Measurements from ENCODE around the gene CEP85. TPM values are rescaled to one million over a fixed set of nuclear protein-coding genes. Genes with fewer than 3 reads are reported as not detected.

CEP85 gene
- total and polyA plus RNA-seq, 2 of the 13 experiments (the other 11 are each of a cell fraction or from before 2014, with no cell fraction given), result 16.1 to 26.7 TPM

DNA sequence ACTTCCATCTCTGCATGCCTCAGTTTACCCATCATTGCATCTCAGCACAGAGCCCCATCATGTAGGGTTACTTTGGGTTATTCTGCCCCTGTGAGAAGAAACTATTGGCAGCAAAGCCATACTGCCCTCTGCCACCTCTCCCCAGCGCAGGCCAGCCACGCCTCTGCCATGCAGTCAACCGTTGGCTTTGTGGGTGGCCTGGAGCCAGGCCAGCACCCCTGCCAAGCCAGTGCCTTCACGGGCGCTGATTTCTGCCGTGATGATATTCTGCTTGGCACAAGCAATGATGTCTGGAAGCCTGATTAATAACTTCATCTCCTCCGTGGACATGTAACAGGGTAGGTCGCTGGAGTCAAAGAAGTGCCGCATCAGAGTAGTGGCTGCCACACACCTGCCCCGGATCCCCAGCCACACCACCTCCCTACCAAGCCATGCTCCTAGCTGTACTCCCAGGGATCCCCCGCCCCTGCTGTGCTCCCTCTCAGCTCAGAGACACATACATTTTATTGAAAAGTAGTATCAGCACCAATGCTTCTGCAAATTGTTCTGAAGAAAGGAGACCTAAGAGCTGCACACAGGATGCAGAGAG, 15.0 kb upstream of the CEP85 start (continued):
- TF ChIP-seq, protein P1, sequence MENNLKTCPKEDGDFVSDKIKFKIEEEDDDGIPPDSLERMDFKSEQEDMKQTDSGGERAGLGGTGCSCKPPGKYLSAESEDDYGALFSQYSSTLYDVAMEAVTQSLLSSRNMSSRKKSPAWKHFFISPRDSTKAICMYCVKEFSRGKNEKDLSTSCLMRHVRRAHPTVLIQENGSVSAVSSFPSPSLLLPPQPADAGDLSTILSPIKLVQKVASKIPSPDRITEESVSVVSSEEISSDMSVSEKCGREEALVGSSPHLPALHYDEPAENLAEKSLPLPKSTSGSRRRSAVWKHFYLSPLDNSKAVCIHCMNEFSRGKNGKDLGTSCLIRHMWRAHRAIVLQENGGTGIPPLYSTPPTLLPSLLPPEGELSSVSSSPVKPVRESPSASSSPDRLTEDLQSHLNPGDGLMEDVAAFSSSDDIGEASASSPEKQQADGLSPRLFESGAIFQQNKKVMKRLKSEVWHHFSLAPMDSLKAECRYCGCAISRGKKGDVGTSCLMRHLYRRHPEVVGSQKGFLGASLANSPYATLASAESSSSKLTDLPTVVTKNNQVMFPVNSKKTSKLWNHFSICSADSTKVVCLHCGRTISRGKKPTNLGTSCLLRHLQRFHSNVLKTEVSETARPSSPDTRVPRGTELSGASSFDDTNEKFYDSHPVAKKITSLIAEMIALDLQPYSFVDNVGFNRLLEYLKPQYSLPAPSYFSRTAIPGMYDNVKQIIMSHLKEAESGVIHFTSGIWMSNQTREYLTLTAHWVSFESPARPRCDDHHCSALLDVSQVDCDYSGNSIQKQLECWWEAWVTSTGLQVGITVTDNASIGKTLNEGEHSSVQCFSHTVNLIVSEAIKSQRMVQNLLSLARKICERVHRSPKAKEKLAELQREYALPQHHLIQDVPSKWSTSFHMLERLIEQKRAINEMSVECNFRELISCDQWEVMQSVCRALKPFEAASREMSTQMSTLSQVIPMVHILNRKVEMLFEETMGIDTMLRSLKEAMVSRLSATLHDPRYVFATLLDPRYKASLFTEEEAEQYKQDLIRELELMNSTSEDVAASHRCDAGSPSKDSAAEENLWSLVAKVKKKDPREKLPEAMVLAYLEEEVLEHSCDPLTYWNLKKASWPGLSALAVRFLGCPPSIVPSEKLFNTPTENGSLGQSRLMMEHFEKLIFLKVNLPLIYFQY (CRISPR knock-in tag; IDR thresholded peaks at IDR 0.05; ENCODE audit: borderline replicate concordance), result no peak

DNA sequence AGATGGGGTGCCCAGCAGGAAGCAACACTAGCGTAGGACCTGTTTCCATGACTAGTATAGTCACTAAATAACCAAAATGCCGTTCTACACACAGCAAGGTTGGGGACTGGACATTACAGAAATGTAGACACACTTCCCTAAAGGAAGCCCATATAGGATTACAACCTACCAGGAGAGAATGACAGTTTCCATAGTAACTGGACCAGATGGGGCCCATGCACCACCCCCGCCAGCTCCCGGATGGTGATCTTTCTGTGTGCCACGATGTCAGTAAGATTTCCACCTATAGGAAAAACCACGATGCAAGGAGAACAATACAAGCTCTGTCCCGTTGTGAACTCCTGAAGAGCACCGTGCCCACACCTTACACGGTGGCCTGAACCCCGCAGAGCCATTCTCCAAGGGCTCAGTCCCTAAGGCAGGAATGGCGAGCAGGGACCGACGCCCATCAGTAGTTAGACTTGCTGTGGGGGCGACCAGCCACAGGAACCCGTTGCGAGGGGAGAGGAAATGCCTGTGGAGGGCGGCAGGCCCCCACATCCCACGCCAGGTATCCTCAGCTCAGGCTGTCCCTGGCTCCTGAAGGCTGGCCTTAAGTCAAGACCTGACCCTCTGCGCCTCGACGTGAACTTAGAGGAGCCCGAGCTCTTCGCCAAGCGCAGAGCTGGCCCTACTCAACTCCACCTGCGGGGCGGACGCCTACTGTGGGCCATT, 13.6 kb upstream of the CEP85 start:
- in situ Hi-C loops (cut with HindIII; ENCODE audit: extremely low pct_ligation_motif_present, low pct_unique_long_range_greater_than_20kb) (no loop called here), intact Hi-C loops (cut with micrococcal nuclease; ENCODE audit: unreplicated experiment) (no loop called here)
- Histone ChIP-seq H3K27ac (ENCODE audit: extremely low read length, insufficient read depth, low read length) (no peak overlapping the region), H2AFZ (ENCODE audit: low read length) (no peak overlapping the region), H3K36me3 (replicated peaks in 1 of 2; ENCODE audit: control insufficient read depth in 1 of 2, insufficient read depth in 2 of 2, low read length in 2 of 2) (no peaks in the 10 kb centered on the region), H3K79me2 (ENCODE audit: insufficient read depth, low read length) (no peaks in the 10 kb centered on the region), H3K4me1 (ENCODE audit: insufficient read depth, low read length) (peaks cover 19% of the 10 kb centered on the region), H4K20me1 (ENCODE audit: insufficient read depth, low read length) (no peaks in the 10 kb centered on the region), H3K27me3 (ENCODE audit: control insufficient read depth in 1 of 2, insufficient read depth in 2 of 2, low read length in 2 of 2) (peaks cover 0 to 6% of the 10 kb centered on the region in 2 experiments; a peak in 3 of 5 replicates), H3K9ac (ENCODE audit: insufficient read depth, low read depth, low read length) (no peak overlapping the region), H3K9me3 (ENCODE audit: low read length) (no peaks in the 10 kb centered on the region), H3K4me3 (replicated peaks in 1 of 3; ENCODE audit: insufficient read depth in 1 of 3, low read depth in 2 of 3, low read length in 3 of 3) (no peak overlapping the region), H3K4me2 (ENCODE audit: low read depth, low read length) (no peak overlapping the region)
- DNase-seq (ENCODE audit: low spot score), result no peak
- ChIA-PET POLR2A (no interaction called here), CTCF (ENCODE audit: low intra/inter-chr PET ratio, low total read pairs) (no interaction called here)
- BruUV-seq (replicated peaks), result no TSS peak
- no peak for FAIRE-seq
- no peak for ATAC-seq
- WGBS (ENCODE audit: low lambda C conversion rate), result 47% methylated on average over 22 of the region's 27 CpGs
- TF ChIP-seq ZNF841 (CRISPR knock-in tag; IDR thresholded peaks at IDR 0.05; ENCODE audit: borderline replicate concordance) (no peak), NAIF1 (CRISPR knock-in tag; IDR thresholded peaks at IDR 0.05; ENCODE audit: borderline replicate concordance) (no peak), ZFYVE20 (CRISPR knock-in tag; IDR thresholded peaks at IDR 0.05; ENCODE audit: borderline replicate concordance, low read depth) (no peak), BRD4 (CRISPR knock-in tag; IDR thresholded peaks at IDR 0.05) (no peak), ZNF816 (CRISPR knock-in tag; IDR thresholded peaks at IDR 0.05; ENCODE audit: borderline replicate concordance) (no peak), NR3C1 (CRISPR knock-in tag; IDR thresholded peaks at IDR 0.05) (no peak), XBP1 (CRISPR knock-in tag; IDR thresholded peaks at IDR 0.05) (no peak), GATA4 (IDR thresholded peaks at IDR 0.05; ENCODE audit: borderline replicate concordance, low read depth) (no peak), SP2 (CRISPR knock-in tag; IDR thresholded peaks at IDR 0.05) (no peak)
- TF ChIP-seq, protein P2, sequence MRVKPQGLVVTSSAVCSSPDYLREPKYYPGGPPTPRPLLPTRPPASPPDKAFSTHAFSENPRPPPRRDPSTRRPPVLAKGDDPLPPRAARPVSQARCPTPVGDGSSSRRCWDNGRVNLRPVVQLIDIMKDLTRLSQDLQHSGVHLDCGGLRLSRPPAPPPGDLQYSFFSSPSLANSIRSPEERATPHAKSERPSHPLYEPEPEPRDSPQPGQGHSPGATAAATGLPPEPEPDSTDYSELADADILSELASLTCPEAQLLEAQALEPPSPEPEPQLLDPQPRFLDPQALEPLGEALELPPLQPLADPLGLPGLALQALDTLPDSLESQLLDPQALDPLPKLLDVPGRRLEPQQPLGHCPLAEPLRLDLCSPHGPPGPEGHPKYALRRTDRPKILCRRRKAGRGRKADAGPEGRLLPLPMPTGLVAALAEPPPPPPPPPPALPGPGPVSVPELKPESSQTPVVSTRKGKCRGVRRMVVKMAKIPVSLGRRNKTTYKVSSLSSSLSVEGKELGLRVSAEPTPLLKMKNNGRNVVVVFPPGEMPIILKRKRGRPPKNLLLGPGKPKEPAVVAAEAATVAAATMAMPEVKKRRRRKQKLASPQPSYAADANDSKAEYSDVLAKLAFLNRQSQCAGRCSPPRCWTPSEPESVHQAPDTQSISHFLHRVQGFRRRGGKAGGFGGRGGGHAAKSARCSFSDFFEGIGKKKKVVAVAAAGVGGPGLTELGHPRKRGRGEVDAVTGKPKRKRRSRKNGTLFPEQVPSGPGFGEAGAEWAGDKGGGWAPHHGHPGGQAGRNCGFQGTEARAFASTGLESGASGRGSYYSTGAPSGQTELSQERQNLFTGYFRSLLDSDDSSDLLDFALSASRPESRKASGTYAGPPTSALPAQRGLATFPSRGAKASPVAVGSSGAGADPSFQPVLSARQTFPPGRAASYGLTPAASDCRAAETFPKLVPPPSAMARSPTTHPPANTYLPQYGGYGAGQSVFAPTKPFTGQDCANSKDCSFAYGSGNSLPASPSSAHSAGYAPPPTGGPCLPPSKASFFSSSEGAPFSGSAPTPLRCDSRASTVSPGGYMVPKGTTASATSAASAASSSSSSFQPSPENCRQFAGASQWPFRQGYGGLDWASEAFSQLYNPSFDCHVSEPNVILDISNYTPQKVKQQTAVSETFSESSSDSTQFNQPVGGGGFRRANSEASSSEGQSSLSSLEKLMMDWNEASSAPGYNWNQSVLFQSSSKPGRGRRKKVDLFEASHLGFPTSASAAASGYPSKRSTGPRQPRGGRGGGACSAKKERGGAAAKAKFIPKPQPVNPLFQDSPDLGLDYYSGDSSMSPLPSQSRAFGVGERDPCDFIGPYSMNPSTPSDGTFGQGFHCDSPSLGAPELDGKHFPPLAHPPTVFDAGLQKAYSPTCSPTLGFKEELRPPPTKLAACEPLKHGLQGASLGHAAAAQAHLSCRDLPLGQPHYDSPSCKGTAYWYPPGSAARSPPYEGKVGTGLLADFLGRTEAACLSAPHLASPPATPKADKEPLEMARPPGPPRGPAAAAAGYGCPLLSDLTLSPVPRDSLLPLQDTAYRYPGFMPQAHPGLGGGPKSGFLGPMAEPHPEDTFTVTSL (CRISPR knock-in tag; IDR thresholded peaks at IDR 0.05; ENCODE audit: borderline replicate concordance), result no peak
- TF ChIP-seq, protein P3, sequence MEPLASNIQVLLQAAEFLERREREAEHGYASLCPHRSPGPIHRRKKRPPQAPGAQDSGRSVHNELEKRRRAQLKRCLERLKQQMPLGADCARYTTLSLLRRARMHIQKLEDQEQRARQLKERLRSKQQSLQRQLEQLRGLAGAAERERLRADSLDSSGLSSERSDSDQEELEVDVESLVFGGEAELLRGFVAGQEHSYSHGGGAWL (CRISPR knock-in tag; IDR thresholded peaks at IDR 0.05), result no peak

Data from HepG2 (cell line).